Muscle layer of duodenum (tissue), 2 donors: ENCODE measurements around the gene NCOA5.

ENCODE experiments used
- H3K27ac ChIP-seq: one replicate; pipeline ENCODE4 v1.7.0; 2013; ENCODE audit warnings: mild to moderate bottlenecking, low read length
- H3K27me3 ChIP-seq: one replicate; pipeline ENCODE4 v1.7.0; 2013; ENCODE audit warnings: low read depth, mild to moderate bottlenecking, control low read depth, low read length
- H3K36me3 ChIP-seq, 2 donors: one replicate each; pipeline ENCODE4 v1.7.0; 2013; ENCODE audit warnings: low read length in 2 of 2, control low read depth in 1 of 2, mild to moderate bottlenecking in 1 of 2; ENCODE audit not compliant: insufficient read depth in 2 of 2, control insufficient read depth in 1 of 2
- H3K4me1 ChIP-seq, 2 donors: one replicate each; pipeline ENCODE4 v1.7.0; 2013; ENCODE audit warnings: low read length in 2 of 2, mild to moderate bottlenecking in 2 of 2, control low read depth in 1 of 2, moderate library complexity in 1 of 2; ENCODE audit not compliant: insufficient read depth in 2 of 2, control insufficient read depth in 1 of 2
- H3K4me3 ChIP-seq, 2 donors: one replicate each; pipeline ENCODE4 v1.7.0; 2013; ENCODE audit warnings: low read length in 2 of 2, low read depth in 1 of 2, mild to moderate bottlenecking in 1 of 2
- H3K9me3 ChIP-seq, 2 donors: one replicate each; pipeline ENCODE4 v1.7.0; 2013; ENCODE audit warnings: low read length in 2 of 2, control low read depth in 1 of 2, mild to moderate bottlenecking in 1 of 2; ENCODE audit not compliant: control insufficient read depth in 1 of 2
- donor health status: healthy.

NCOA5 gene

DNA sequence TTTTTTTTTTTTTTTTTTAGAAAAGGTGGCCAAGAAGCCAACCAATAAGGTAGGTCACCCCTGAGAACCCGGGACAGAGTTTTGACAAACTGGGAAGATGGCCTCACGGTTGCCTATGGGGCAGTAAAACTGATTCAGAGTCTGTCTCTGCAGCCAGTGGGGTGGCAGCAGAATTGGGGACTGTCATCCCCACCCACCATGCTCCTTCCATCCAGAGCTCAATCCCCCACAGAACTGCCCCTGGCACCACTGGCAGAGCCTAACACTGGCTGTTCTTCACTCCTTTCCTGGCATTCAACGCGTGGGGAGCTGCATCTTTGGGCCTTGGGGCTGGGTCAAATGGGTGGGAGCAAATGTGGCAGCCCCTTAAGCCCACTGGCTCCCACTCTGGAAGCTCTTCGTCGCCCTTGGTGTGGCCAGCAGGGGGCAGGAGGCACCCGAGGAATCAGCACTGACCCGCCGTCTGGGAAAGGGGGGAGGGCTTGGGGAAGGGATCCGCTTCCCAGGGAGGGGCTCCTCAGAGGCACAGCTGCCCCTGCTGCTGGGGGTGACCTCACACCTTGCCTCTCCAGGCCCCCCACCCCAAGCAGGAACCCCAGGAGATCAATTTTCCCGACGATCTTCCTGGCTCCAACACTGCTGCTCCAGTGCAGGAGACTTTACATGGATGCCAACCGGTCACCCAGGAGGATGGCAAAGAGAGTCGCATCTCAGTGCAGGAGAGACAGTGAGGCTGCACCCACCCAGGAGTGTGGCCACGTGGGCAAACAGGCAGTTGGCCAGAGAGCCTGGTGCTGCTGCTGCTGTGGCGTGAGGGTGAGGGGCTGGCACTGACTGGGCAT is 38.8 kb upstream of the NCOA5 start:
- Histone ChIP-seq H3K36me3 (peaks cover 11 to 15% of the 10 kb centered on the region in 2 donors), H3K4me1 (peaks cover 0 to 16% of the 10 kb centered on the region in 2 donors), H3K27ac (no peak overlapping the region), H3K27me3 (peaks cover 4% of the 10 kb centered on the region), H3K9me3 (no peaks in the 10 kb centered on the region), H3K4me3 (no peak overlapping the region)

DNA sequence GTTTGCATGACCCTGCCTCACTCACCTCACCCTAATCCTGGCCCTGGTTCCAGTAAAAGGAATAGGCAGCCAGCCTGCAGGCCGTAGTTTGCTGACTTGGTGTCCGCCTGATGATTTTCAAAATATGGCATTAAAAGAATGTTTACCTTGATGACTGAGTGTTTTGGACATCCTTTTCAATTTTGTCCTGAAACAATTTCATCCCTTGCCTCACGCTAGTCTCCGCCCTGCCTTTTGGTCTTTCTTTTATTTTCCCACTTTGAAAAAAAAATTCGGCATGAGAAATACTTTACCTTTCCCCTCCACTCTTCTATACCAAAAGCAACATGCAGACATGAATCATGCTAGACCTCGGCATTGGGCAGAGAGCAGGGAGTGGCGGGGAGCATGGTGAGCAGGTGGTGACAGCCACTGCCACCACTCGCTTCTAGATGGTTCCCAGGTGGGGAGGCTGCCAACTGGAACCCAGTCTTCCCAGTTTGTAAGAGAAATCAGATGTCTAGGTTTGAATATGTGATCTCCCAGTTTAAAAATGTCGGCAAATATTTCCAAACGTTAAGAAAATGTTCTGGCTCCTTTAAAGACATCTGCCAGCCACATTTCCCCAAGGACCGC is 37.7 kb upstream of the NCOA5 start:
- H3K4me3 ChIP-seq, result no peak overlapping the region

DNA sequence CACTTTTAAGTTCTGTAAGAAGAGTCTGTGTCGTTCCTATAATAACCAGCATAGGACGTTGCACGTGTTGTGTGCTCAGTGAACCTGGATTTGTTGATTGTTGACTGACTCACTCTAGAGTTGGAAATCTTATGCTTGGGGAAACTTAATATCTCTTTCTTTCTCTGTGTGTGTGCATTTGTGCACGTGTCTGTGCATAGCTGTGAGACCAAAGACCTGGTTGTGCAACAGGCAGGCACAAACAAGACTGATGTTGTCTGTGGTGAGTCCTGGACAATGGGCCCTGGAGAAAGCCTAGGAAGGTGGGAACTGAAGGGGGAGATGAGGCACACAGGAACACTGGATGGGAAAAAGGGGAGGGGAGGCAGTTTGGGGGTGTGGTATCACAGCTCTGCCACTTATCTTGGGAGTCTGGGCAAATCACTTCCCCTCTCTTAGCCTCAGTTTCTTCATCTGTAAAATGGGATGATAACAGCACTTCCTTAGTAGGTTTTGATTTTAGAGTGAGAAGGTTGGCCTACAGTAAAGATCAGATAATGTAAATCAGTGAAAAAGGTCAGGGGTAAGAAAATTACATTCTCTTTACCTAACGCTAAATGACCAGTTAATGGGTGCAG is 36.8 kb upstream of the NCOA5 start:
- Histone ChIP-seq H3K4me3 (no peak overlapping the region), H3K27me3 (no peaks in the 10 kb centered on the region), H3K36me3 (peaks cover 19 to 28% of the 10 kb centered on the region in 2 donors)

More for the DNA sequence above, 37.7 kb upstream of the NCOA5 start:
- peaks cover 4% of the 10 kb centered on the region for H3K27me3 ChIP-seq
- H3K9me3 ChIP-seq, result no peaks in the 10 kb centered on the region
- no peak overlapping the region for H3K27ac ChIP-seq
- H3K4me1 ChIP-seq, result peaks cover 0 to 9% of the 10 kb centered on the region in 2 donors
- H3K36me3 ChIP-seq, result peaks cover 19 to 25% of the 10 kb centered on the region in 2 donors

DNA sequence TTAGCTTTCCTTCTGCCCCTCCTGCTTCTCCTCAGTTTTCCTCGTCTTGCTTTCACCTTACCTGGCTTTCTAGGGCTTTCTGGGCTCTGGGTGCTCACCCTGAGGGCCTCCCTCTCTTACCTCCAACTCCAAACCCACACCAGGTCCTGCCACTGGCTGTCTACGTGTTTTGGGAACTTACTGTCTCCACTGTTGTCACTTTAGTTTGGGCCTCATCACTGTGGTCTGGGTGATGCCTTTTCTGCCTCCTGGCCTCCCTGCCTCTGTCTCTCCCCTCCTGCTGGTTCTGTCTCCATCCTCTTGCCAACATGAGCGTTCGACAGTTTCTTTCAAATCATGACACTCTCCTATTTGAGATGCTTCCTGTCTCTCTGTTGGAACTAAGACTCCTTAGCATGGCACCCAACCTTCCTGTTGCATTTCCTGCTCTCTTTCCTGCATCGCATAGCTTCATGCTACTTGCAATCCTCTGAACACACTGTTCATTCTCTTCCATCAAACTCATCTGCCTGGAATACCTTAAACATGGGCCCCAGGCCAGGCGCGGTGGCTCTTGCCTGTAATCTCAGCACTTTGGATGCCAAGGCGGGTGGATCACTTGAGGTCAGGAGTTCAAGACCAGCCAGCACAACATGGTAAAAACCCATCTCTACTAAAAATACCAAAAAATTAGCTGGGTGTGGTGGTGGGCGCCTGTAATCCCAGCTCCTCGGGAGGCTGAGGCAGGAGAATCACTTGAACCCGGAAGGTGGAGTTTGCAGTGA is 33.9 kb upstream of the NCOA5 start:
- Histone ChIP-seq H3K4me3 (no peak overlapping the region), H3K27ac (no peak overlapping the region), H3K4me1 (peaks cover 0 to 24% of the 10 kb centered on the region in 2 donors), H3K9me3 (no peaks in the 10 kb centered on the region), H3K36me3 (peaks cover 19 to 28% of the 10 kb centered on the region in 2 donors), H3K27me3 (no peaks in the 10 kb centered on the region)

More for the DNA sequence above, 36.8 kb upstream of the NCOA5 start:
- Histone ChIP-seq H3K4me1 (peaks cover 0 to 10% of the 10 kb centered on the region in 2 donors), H3K27ac (no peak overlapping the region), H3K9me3 (no peaks in the 10 kb centered on the region)

DNA sequence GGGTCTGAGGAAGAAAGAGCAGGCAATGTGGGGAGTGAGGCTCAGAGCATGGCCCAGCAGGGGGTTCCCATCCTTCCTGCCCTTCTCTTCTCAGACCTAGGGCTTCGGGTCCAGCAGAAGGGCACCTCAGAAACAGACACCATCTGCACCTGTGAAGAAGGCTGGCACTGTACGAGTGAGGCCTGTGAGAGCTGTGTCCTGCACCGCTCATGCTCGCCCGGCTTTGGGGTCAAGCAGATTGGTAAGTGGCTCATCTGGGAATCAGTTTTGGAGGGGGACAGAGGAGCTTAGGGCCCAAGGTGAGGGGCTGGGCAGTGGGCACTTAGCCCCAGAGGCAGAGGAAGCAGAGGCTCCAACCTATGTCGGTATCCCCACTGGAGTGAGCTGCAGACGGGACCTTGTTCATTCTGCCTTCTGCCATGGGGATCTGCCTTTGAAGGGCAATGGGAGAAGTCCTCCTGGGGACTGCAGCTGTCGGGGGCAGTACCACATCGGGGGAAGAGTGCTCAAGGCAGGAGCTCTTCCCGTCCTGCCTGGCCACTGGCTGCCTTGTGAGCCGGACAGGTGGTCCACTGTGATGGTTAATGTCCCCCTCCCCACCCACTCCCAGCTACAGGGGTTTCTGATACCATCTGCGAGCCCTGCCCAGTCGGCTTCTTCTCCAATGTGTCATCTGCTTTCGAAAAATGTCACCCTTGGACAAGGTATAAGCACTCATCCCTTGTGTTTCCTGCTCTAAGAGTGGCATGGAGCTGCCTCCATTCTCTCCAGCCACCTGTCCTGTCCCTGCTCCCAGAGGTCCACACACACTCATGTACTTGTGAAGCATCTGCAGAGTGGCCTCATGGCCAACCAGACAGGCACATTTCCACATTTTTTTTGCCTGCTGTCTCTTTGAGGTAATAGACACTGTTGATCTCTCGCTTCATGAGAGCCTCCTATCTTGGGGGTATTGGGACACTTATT is 33.0 kb upstream of the NCOA5 start:
- Histone ChIP-seq H3K4me1 (peaks cover 0 to 24% of the 10 kb centered on the region in 2 donors), H3K9me3 (no peaks in the 10 kb centered on the region), H3K36me3 (peaks cover 19 to 28% of the 10 kb centered on the region in 2 donors), H3K27ac (no peak overlapping the region), H3K4me3 (no peak overlapping the region), H3K27me3 (no peaks in the 10 kb centered on the region)

DNA sequence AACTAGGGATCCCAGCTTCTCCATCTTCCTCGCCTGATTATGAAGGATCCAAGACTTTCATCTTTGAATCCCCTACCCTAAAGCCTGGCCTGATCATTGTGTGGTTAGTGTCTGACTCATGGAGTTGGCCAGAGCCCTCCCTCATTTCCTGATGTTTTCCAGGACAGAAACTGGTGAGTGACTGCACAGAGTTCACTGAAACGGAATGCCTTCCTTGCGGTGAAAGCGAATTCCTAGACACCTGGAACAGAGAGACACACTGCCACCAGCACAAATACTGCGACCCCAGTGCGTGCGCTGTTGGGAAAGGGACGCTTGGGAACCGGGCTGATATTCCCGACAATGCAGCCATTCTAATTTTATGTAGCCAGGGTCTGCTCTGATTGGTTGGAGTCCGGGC is 32.3 kb upstream of the NCOA5 start:
- peaks cover 0 to 24% of the 10 kb centered on the region in 2 donors for H3K4me1 ChIP-seq
- no peak overlapping the region for H3K4me3 ChIP-seq
- no peaks in the 10 kb centered on the region for H3K9me3 ChIP-seq
- H3K36me3 ChIP-seq, result peaks cover 19 to 28% of the 10 kb centered on the region in 2 donors
- H3K27ac ChIP-seq, result no peak overlapping the region
- H3K27me3 ChIP-seq, result no peaks in the 10 kb centered on the region

DNA sequence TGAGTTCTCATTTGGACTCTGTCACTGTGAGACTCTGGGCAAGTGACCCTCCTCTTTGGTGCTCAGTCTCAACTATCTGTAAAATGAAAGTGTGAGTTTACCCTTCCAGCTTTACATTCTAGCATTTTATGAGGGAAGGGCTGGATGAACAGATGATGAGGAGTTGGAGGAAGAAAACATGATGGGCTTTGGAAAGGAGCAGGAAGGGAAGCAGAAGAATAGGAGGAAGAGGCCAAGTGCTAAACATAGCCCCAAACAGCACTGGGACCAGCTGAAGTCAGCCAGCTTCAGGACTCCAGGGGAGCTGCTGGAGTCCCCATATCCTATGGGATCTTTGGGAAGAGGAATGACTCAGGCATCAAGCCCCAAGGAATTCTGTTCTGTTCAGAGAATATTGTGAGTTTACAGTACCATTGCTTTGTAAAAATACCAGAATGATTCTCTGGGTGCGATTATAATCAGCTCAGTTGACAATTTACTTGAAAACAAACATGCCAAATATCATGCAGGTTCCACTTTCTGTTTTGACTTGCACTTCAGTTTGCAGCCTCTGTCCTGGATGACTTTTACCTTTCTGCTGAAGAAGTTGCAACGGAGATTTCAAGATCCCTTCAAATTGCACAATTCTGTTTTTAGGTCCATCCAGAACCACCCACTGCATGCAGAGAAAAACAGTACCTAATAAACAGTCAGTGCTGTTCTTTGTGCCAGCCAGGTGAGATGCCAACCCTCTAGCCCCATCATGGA is 31.6 kb upstream of the NCOA5 start:
- no peaks in the 10 kb centered on the region for H3K27me3 ChIP-seq
- H3K36me3 ChIP-seq, result peaks cover 16 to 24% of the 10 kb centered on the region in 2 donors
- no peaks in the 10 kb centered on the region for H3K9me3 ChIP-seq
- no peak overlapping the region for H3K27ac ChIP-seq
- peaks cover 0 to 24% of the 10 kb centered on the region in 2 donors for H3K4me1 ChIP-seq
- H3K4me3 ChIP-seq, result no peak overlapping the region

DNA sequence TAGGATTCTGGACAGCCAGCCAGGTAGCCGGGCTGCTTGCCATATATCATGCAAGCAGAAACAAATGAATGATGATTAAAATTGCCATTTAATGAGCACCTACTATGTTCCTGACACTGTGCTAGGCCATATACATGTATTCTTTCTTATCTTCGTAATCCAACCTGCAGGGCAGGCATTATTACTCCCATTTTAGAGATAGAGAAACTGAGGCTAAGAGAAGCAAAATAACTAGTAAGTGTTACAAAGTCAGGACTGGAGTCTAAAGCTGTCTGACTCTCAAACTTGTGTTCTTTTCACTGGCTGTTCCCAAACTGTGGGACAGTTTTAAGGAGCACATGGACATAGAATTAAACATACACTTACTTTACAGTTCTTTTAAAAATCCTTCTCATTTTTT is 30.4 kb upstream of the NCOA5 start:
- Histone ChIP-seq H3K4me1 (peaks cover 0 to 24% of the 10 kb centered on the region in 2 donors), H3K27me3 (no peaks in the 10 kb centered on the region), H3K9me3 (no peaks in the 10 kb centered on the region), H3K27ac (no peak overlapping the region), H3K36me3 (peaks cover 11 to 21% of the 10 kb centered on the region in 2 donors), H3K4me3 (no peak overlapping the region)

DNA sequence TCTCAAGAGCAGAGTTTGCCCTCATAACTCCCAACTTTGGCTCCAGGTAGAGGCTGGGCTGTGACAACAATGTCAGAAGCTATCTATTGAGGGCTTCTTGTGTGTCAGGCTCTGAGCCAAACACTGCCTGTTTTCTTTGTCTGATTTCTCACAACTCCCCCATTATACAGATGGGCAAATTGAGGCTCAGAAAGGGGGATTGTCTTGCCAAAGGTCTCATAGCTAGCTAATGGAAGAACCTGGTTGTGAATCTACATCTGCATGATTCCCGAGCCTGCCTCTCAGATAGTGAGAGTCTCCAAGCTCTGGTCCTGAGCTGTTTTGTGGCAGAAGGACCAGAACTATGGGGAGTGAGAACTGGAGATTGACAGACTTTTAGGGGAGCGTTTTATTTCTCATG is 29.8 kb upstream of the NCOA5 start:
- H3K27ac ChIP-seq, result no peak overlapping the region

More for the DNA sequence above, 29.8 kb upstream of the NCOA5 start:
- no peaks in the 10 kb centered on the region for H3K27me3 ChIP-seq
- H3K9me3 ChIP-seq, result no peaks in the 10 kb centered on the region
- H3K36me3 ChIP-seq, result peaks cover 11 to 21% of the 10 kb centered on the region in 2 donors
- peak overlapping the region in 1 of 2 donors; percentile 76 for H3K4me3 ChIP-seq
- H3K4me1 ChIP-seq, result peaks cover 0 to 24% of the 10 kb centered on the region in 2 donors
